ENCODE measurements around the gene MAP3K1.

The MAP3K1 gene

GRCh38 chr5:56831773-56832172 lies 16.4 kb downstream of the MAP3K1 start:
- Histone ChIP-seq H3K4me3 (no peak overlapping the region), H3K27ac (no peak overlapping the region)
- no peak for DNase-seq (ENCODE audit: low read depth, low spot score)

GRCh38 chr5:56833325-56833724 lies 18.0 kb downstream of the MAP3K1 start:
- no peak overlapping the region for H3K27ac ChIP-seq
- no peak overlapping the region for H3K4me3 ChIP-seq
- no peak for DNase-seq (ENCODE audit: low read depth, low spot score)
- H3K9me3 ChIP-seq (ENCODE audit: low read depth, low read length), result no peaks in the 10 kb centered on the region
- no peak overlapping the region for H3K9ac ChIP-seq (ENCODE audit: insufficient read length)
- no peaks in the 10 kb centered on the region for H3K36me3 ChIP-seq (ENCODE audit: insufficient read depth, low read length)
- TF ChIP-seq EZH2 (IDR thresholded peaks at IDR 0.05), result no peak
- no peak for TF ChIP-seq POLR2AphosphoS5 (IDR thresholded peaks at IDR 0.05; ENCODE audit: borderline replicate concordance, low read depth, low read length)
- no peak for TF ChIP-seq FOXP2 (optimal IDR thresholded peaks at IDR 0.05; ENCODE audit: control extremely low read depth, extremely low read length, insufficient read depth)

More at GRCh38 chr5:56831773-56832172, 16.4 kb downstream of the MAP3K1 start:
- Histone ChIP-seq H3K9ac (ENCODE audit: insufficient read length) (no peak overlapping the region), H3K36me3 (ENCODE audit: insufficient read depth, low read length) (no peaks in the 10 kb centered on the region), H3K9me3 (ENCODE audit: low read depth, low read length) (no peaks in the 10 kb centered on the region)
- TF ChIP-seq EZH2 (IDR thresholded peaks at IDR 0.05) (no peak), FOXP2 (optimal IDR thresholded peaks at IDR 0.05; ENCODE audit: control extremely low read depth, extremely low read length, insufficient read depth) (no peak), POLR2AphosphoS5 (IDR thresholded peaks at IDR 0.05; ENCODE audit: borderline replicate concordance, low read depth, low read length) (no peak)

- no peak overlapping the region for H3K4me3 ChIP-seq
- H3K9me3 ChIP-seq (ENCODE audit: low read depth, low read length), result no peaks in the 10 kb centered on the region
- H3K27ac ChIP-seq, result no peak overlapping the region
- TF ChIP-seq POLR2AphosphoS5 (IDR thresholded peaks at IDR 0.05; ENCODE audit: borderline replicate concordance, low read depth, low read length), result no peak
- no peak for TF ChIP-seq FOXP2 (optimal IDR thresholded peaks at IDR 0.05; ENCODE audit: control extremely low read depth, extremely low read length, insufficient read depth)
- TF ChIP-seq EZH2 (IDR thresholded peaks at IDR 0.05), result no peak
- H3K36me3 ChIP-seq (ENCODE audit: insufficient read depth, low read length), result no peaks in the 10 kb centered on the region
- DNase-seq (ENCODE audit: low read depth, low spot score), result no peak
- H3K9ac ChIP-seq (ENCODE audit: insufficient read length), result no peak overlapping the region
Observed at GRCh38 chr5:56837381-56837780, 22.0 kb downstream of the MAP3K1 start.

- Histone ChIP-seq H3K9me3 (ENCODE audit: low read depth, low read length) (no peaks in the 10 kb centered on the region), H3K27ac (no peak overlapping the region), H3K9ac (ENCODE audit: insufficient read length) (no peak overlapping the region), H3K36me3 (ENCODE audit: insufficient read depth, low read length) (no peaks in the 10 kb centered on the region), H3K4me3 (no peak overlapping the region)
- no peak for DNase-seq (ENCODE audit: low read depth, low spot score)
- TF ChIP-seq FOXP2 (optimal IDR thresholded peaks at IDR 0.05; ENCODE audit: control extremely low read depth, extremely low read length, insufficient read depth) (no peak), EZH2 (IDR thresholded peaks at IDR 0.05) (no peak), POLR2AphosphoS5 (IDR thresholded peaks at IDR 0.05; ENCODE audit: borderline replicate concordance, low read depth, low read length) (no peak)
Observed at GRCh38 chr5:56837956-56838355, 22.6 kb downstream of the MAP3K1 start.

- peak overlapping the region; percentile 50 for H3K4me3 ChIP-seq
- no peaks in the 10 kb centered on the region for H3K9me3 ChIP-seq (ENCODE audit: low read depth, low read length)
- no peak overlapping the region for H3K9ac ChIP-seq (ENCODE audit: insufficient read length)
- no peak overlapping the region for H3K27ac ChIP-seq
- H3K36me3 ChIP-seq (ENCODE audit: insufficient read depth, low read length), result no peaks in the 10 kb centered on the region
- DNase-seq (ENCODE audit: low read depth, low spot score), result no peak
- TF ChIP-seq POLR2AphosphoS5 (IDR thresholded peaks at IDR 0.05; ENCODE audit: borderline replicate concordance, low read depth, low read length) (no peak), FOXP2 (optimal IDR thresholded peaks at IDR 0.05; ENCODE audit: control extremely low read depth, extremely low read length, insufficient read depth) (no peak), EZH2 (IDR thresholded peaks at IDR 0.05) (no peak)
Observed at GRCh38 chr5:56838409-56839039, 23.2 kb downstream of the MAP3K1 start.

- no peak for DNase-seq (ENCODE audit: low read depth, low spot score)
- H3K4me3 ChIP-seq, result no peak overlapping the region
- no peak for TF ChIP-seq FOXP2 (optimal IDR thresholded peaks at IDR 0.05; ENCODE audit: control extremely low read depth, extremely low read length, insufficient read depth)
- TF ChIP-seq POLR2AphosphoS5 (IDR thresholded peaks at IDR 0.05; ENCODE audit: borderline replicate concordance, low read depth, low read length), result no peak
- no peak for TF ChIP-seq EZH2 (IDR thresholded peaks at IDR 0.05)
- no peak overlapping the region for H3K9ac ChIP-seq (ENCODE audit: insufficient read length)
- H3K36me3 ChIP-seq (ENCODE audit: insufficient read depth, low read length), result no peaks in the 10 kb centered on the region
- H3K27ac ChIP-seq, result no peak overlapping the region
- H3K9me3 ChIP-seq (ENCODE audit: low read depth, low read length), result no peaks in the 10 kb centered on the region
Observed at GRCh38 chr5:56839062-56839461, 23.7 kb downstream of the MAP3K1 start.

GRCh38 chr5:56840597-56840996 lies 25.2 kb downstream of the MAP3K1 start:
- H3K36me3 ChIP-seq (ENCODE audit: insufficient read depth, low read length), result no peaks in the 10 kb centered on the region
- no peak overlapping the region for H3K27ac ChIP-seq
- H3K9ac ChIP-seq (ENCODE audit: insufficient read length), result no peak overlapping the region
- no peak overlapping the region for H3K4me3 ChIP-seq
- no peaks in the 10 kb centered on the region for H3K9me3 ChIP-seq (ENCODE audit: low read depth, low read length)
- TF ChIP-seq FOXP2 (optimal IDR thresholded peaks at IDR 0.05; ENCODE audit: control extremely low read depth, extremely low read length, insufficient read depth) (no peak), POLR2AphosphoS5 (IDR thresholded peaks at IDR 0.05; ENCODE audit: borderline replicate concordance, low read depth, low read length) (no peak), EZH2 (IDR thresholded peaks at IDR 0.05) (no peak)
- no peak for DNase-seq (ENCODE audit: low read depth, low spot score)

GRCh38 chr5:56845277-56845676 lies 29.9 kb downstream of the MAP3K1 start:
- Histone ChIP-seq H3K9ac (ENCODE audit: insufficient read length) (no peak overlapping the region), H3K36me3 (ENCODE audit: insufficient read depth, low read length) (no peaks in the 10 kb centered on the region), H3K9me3 (ENCODE audit: low read depth, low read length) (no peaks in the 10 kb centered on the region), H3K27ac (no peak overlapping the region), H3K4me3 (no peak overlapping the region)
- no peak for TF ChIP-seq FOXP2 (optimal IDR thresholded peaks at IDR 0.05; ENCODE audit: control extremely low read depth, extremely low read length, insufficient read depth)
- TF ChIP-seq EZH2 (IDR thresholded peaks at IDR 0.05), result no peak
- TF ChIP-seq POLR2AphosphoS5 (IDR thresholded peaks at IDR 0.05; ENCODE audit: borderline replicate concordance, low read depth, low read length), result no peak
- DNase-seq (ENCODE audit: low read depth, low spot score), result no peak
